DND-41 (cell line): ENCODE measurements around the gene ARHGEF19.
"Not testable (repeated sequence)": the region's sequence is repeated elsewhere in the genome, so short reads cannot be mapped to it uniquely, and the experiment has no call there.

Source experiments
- ATAC-seq: fragments of 200-7000 bp; cut with Tn5 transposase; 3 replicates; pipeline ENCODE4 v1.9.1; 2021; ENCODE audit warnings: low read depth; ENCODE audit not compliant: insufficient read depth
- DNase-seq: peaks from one replicate; pipeline ENCODE4 v3.0.0-alpha.2; 2020
- H2AFZ ChIP-seq: 2 replicates; pipeline ENCODE4 v1.6.0; 2012; ENCODE audit warnings: low read depth, low read length
- H3K27ac ChIP-seq: 2 replicates; pipeline ENCODE4 v1.5.1; 2012; ENCODE audit warnings: low read length, inconsistent platforms
- H3K27me3 ChIP-seq: fragments of 200-600 bp; sonication (generic); 2 replicates; pipeline ENCODE4 v1.6.0; 2012; ENCODE audit warnings: low read length, mild to moderate bottlenecking, inconsistent platforms; ENCODE audit not compliant: insufficient read depth, poor library complexity
- H3K36me3 ChIP-seq: 2 replicates; pipeline ENCODE4 v1.5.1; 2012; ENCODE audit warnings: low read length, inconsistent platforms; ENCODE audit not compliant: insufficient read depth
- H3K4me1 ChIP-seq: 2 replicates; pipeline ENCODE4 v1.5.1; 2012; ENCODE audit warnings: mild to moderate bottlenecking, low read length; ENCODE audit not compliant: insufficient read depth
- H3K4me2 ChIP-seq: 2 replicates; pipeline ENCODE4 v1.6.0; 2012; ENCODE audit warnings: mild to moderate bottlenecking, moderate library complexity, low read length, inconsistent platforms; ENCODE audit not compliant: insufficient read depth
- H3K4me3 ChIP-seq, 2 experiments: fragments of 200-600 bp in 1 of 2; shearing (Covaris generic) in 1 of 2; 2 replicates each; pipeline ENCODE4 v1.5.1; 2012 to 2016; ENCODE audit warnings: inconsistent platforms in 2 of 2, low read length in 2 of 2, mild to moderate bottlenecking in 2 of 2, low read depth in 1 of 2, moderate library complexity in 1 of 2
- H3K79me2 ChIP-seq: 2 replicates; pipeline ENCODE4 v1.6.0; 2012; ENCODE audit warnings: low read length, inconsistent platforms; ENCODE audit not compliant: insufficient read depth
- H3K9ac ChIP-seq: 2 replicates; pipeline ENCODE4 v1.6.0; 2012; ENCODE audit warnings: low read depth, mild to moderate bottlenecking, inconsistent platforms, low read length, moderate library complexity
- H3K9me3 ChIP-seq: 2 replicates; pipeline ENCODE4 v1.5.1; 2012; ENCODE audit warnings: low read length, moderate library complexity, mild to moderate bottlenecking, inconsistent platforms; ENCODE audit not compliant: insufficient read depth, severe bottlenecking
- H4K20me1 ChIP-seq: 2 replicates; pipeline ENCODE4 v1.6.0; 2012; ENCODE audit warnings: low read length; ENCODE audit not compliant: insufficient read depth
- EZH2 ChIP-seq: IDR thresholded peaks from 3 replicates; pipeline ENCODE4 v1.6.1; 2012; ENCODE audit warnings: borderline replicate concordance, low read depth, mild to moderate bottlenecking, moderate library complexity, low read length, inconsistent platforms; ENCODE audit not compliant: severe bottlenecking
- TF ChIP-seq, protein P1 (sequence below): IDR thresholded peaks from 2 replicates; pipeline ENCODE4 v1.5.1; 2012; ENCODE audit warnings: borderline replicate concordance, low read length, moderate library complexity, mild to moderate bottlenecking; ENCODE audit not compliant: poor library complexity, severe bottlenecking; ENCODE audit errors: extremely low read depth

ARHGEF19 gene

DNA sequence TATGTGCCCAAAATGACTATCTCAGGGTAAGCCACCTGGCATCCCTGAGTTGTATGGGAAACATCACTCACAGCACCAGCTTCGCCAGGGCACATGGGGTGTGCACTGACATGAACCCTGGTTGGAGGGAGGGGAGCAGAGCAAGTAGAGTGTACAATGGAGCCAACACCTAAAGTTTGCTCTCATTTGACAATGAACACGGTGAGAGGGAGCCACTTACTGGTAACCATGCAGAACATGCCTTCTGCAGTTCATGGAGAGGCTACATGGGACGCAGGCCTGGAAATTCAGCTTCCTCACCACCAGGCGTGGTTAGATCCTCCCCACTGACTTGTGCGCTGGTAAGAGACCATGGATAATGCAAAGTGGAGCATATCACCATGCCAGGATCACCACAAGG is 34.5 kb upstream of the ARHGEF19 start:
- H3K4me3 ChIP-seq: no peak overlapping the region
- H4K20me1 ChIP-seq: no peaks in the 10 kb centered on the region
- ATAC-seq (no peak), DNase-seq (no peak)
- H3K79me2 ChIP-seq: no peaks in the 10 kb centered on the region
- no peaks in the 10 kb centered on the region for H3K27me3 ChIP-seq
- H3K4me1 ChIP-seq: peaks cover 15% of the 10 kb centered on the region
- no peak overlapping the region for H3K9ac ChIP-seq
- H3K36me3 ChIP-seq: peaks cover 37% of the 10 kb centered on the region
- H3K4me2 ChIP-seq: no peak overlapping the region
- H3K9me3 ChIP-seq: no peaks in the 10 kb centered on the region
- H3K27ac ChIP-seq: no peak overlapping the region
- TF ChIP-seq EZH2: no peak
- TF ChIP-seq, protein P1, sequence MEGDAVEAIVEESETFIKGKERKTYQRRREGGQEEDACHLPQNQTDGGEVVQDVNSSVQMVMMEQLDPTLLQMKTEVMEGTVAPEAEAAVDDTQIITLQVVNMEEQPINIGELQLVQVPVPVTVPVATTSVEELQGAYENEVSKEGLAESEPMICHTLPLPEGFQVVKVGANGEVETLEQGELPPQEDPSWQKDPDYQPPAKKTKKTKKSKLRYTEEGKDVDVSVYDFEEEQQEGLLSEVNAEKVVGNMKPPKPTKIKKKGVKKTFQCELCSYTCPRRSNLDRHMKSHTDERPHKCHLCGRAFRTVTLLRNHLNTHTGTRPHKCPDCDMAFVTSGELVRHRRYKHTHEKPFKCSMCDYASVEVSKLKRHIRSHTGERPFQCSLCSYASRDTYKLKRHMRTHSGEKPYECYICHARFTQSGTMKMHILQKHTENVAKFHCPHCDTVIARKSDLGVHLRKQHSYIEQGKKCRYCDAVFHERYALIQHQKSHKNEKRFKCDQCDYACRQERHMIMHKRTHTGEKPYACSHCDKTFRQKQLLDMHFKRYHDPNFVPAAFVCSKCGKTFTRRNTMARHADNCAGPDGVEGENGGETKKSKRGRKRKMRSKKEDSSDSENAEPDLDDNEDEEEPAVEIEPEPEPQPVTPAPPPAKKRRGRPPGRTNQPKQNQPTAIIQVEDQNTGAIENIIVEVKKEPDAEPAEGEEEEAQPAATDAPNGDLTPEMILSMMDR: no peak
- H2AFZ ChIP-seq: no peak overlapping the region

DNA sequence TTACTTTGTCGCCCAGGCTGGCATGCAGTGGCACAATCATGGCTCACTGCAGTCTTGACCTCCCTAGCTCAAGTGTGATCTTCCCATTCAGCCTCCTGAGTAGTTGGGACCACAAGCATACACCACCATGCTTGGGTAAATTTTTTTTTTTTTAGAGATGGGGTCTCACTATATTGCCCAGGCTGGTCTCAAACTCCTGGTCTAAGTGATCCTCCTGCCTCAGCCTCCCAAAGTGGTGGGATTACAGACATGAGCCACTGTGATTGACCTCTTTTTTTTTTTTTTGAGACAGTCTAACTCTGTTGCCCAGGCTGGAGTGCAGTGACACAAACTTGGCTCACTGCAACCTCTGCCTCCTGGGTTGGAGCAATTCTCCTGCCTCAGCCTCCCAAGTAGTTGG is 33.8 kb upstream of the ARHGEF19 start:
- H3K4me2 ChIP-seq, H3K79me2 ChIP-seq, H3K27me3 ChIP-seq, H3K27ac ChIP-seq, H3K9me3 ChIP-seq, H2AFZ ChIP-seq, H3K9ac ChIP-seq, H4K20me1 ChIP-seq, DNase-seq, ATAC-seq, H3K4me3 ChIP-seq: not testable (repeated sequence)
- Histone ChIP-seq H3K36me3 (peaks cover 30% of the 10 kb centered on the region), H3K4me1 (peaks cover 15% of the 10 kb centered on the region)

DNA sequence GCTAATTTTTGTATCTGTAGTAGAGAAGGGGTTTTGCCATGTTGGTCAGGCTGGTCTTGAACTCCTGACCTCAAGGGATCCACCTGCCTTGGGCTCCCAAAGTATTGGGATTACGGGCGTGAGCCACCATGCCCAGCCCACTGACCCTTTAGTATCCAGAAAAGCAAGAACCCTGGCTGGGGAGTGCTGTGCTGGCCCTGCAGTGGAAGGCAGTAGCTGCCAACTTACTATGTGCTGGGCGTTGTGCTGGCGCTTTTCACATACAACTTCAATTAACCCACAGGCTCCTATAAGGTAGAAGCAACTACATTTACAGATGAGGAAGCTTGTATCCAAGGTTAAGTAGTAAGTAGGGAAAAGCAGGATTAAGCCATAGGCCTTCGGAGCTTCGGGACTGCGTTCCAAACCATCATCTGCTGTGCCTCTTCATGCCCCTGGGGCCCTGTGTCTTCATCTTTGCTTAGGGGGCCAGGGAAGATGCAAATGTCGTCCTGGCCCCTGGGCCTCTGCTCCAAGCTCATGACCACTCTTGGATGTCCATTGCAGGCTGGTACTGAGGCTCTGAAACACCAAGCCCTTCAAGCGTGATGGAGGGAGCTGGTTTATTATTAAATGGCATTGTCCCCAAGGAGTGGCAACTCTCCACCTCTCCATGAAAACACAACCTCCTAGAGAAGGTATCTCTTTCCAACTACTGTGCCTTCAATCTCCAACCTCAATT is 33.2 kb upstream of the ARHGEF19 start:
- peaks cover 15% of the 10 kb centered on the region for H3K4me1 ChIP-seq
- no peak overlapping the region for H3K4me3 ChIP-seq
- TF ChIP-seq, protein P1: no peak
- H3K4me2 ChIP-seq: no peak overlapping the region
- ATAC-seq (no peak), DNase-seq (no peak)
- H4K20me1 ChIP-seq: no peaks in the 10 kb centered on the region
- H3K36me3 ChIP-seq: peaks cover 23% of the 10 kb centered on the region
- no peaks in the 10 kb centered on the region for H3K79me2 ChIP-seq
- H3K9me3 ChIP-seq: no peaks in the 10 kb centered on the region
- no peak overlapping the region for H2AFZ ChIP-seq
- no peak overlapping the region for H3K9ac ChIP-seq
- no peaks in the 10 kb centered on the region for H3K27me3 ChIP-seq
- no peak overlapping the region for H3K27ac ChIP-seq

DNA sequence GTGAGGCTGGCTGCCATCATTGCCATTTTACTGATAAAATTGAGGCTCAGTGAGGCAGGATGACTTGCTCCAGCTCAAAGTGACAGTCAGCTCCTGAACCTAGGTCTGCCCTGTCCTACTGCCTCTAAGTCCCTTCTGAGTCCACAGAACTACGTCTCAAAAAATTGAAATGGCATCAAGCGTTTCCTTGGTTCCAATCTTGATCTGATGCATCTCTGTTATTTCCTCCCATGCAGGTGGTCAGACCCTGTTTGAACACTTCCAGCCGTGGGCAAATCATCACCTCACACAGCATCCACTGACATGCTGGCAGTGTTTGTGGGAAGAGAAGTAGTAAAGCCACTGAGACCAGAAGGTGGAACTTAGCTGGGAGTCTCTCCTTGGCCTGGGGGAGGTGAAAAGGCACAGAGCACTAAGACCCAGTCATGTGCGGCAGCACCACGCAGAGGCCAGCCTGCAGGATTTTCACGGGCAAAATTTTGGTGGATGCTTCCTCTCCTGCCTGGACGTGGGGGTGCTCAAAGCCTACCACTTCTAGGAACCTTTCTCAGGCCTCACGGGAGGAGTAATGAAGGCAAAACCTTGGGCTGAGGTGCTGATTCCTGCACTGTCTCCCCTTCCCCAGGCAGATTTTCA is 32.3 kb upstream of the ARHGEF19 start:
- Histone ChIP-seq H3K9ac (no peak overlapping the region), H3K27ac (no peak overlapping the region), H4K20me1 (no peaks in the 10 kb centered on the region), H3K4me3 (no peak overlapping the region), H3K9me3 (no peaks in the 10 kb centered on the region), H3K79me2 (no peaks in the 10 kb centered on the region), H3K4me2 (no peak overlapping the region), H2AFZ (no peak overlapping the region), H3K36me3 (peaks cover 19% of the 10 kb centered on the region), H3K4me1 (peaks cover 15% of the 10 kb centered on the region), H3K27me3 (no peaks in the 10 kb centered on the region)
- TF ChIP-seq EZH2: no peak
- TF ChIP-seq, protein P1: no peak
- ATAC-seq (no peak), DNase-seq (no peak)
